NT2/D1 (cell line): Measurements from ENCODE around the gene BMF.

Experiments
- SUZ12 ChIP-seq: IDR thresholded peaks from 2 replicates; pipeline ENCODE4 v1.6.1; 2011; ENCODE audit not compliant: insufficient read length, insufficient read depth; ENCODE audit errors: extremely low read depth
- YY1 ChIP-seq: IDR thresholded peaks from 2 replicates; pipeline ENCODE4 v1.6.1; 2011; ENCODE audit not compliant: insufficient read length, insufficient read depth

GRCh38 chr15:40100947-40101905, 7.5 kb downstream of the BMF start:
- no peak for TF ChIP-seq YY1
- no peak for TF ChIP-seq SUZ12
